Tibial artery (tissue), 4 donors: ENCODE results near the gene SLC35B1.

Experiments used
- DNase-seq, 2 donors: peaks; one replicate each; pipeline ENCODE4 v3.0.0-alpha.2; 2019
- H3K27ac ChIP-seq, 2 donors: fragments of 200-600 bp; sonication (generic) in 1 of 2; 1 replicate in 1 of 2; 2 replicates in 1 of 2; pipeline ENCODE4 v1.5.1; 2018 to 2019; ENCODE audit warnings: mild to moderate bottlenecking in 1 of 2
- H3K27me3 ChIP-seq, 2 donors: fragments of 200-600 bp; sonication (generic) in 1 of 2; one replicate each; pipeline versions ENCODE4 v1.5.1 to v1.6.0; 2016 to 2019
- H3K36me3 ChIP-seq, 3 donors: fragments of 200-600 bp; sonication (generic) in 2 of 3; one replicate each; pipeline ENCODE4 v1.5.1; 2016 to 2019; ENCODE audit warnings: mild to moderate bottlenecking in 2 of 3
- H3K4me1 ChIP-seq, 4 donors: fragments of 200-600 bp; sonication (generic) in 2 of 4; 1 replicate in 3 of 4; 2 replicates in 1 of 4; pipeline ENCODE4 v1.5.1; 2016 to 2019
- H3K4me3 ChIP-seq, 2 donors: fragments of 200-600 bp; sonication (generic) in 1 of 2; 1 replicate in 1 of 2; 2 replicates in 1 of 2; pipeline ENCODE4 v1.5.1; 2018 to 2019; ENCODE audit warnings: mild to moderate bottlenecking in 2 of 2
- H3K9me3 ChIP-seq, 3 donors: fragments of 200-600 bp; sonication (generic) in 1 of 3; one replicate each; pipeline ENCODE4 v1.5.1; 2016 to 2019
- intact Hi-C: fragments of 100-400 bp; cut with DNase I; formaldehyde crosslinking; loops from one replicate; pipeline ENCODE4 v1.15.0; 2023; ENCODE audit warnings: low total_unique reads
- TF ChIP-seq, protein P1 (sequence below), 2 experiments: fragments of 200-600 bp in 1 of 2; fragments of 450-650 bp in 1 of 2; IDR thresholded peaks; one replicate each; pipeline ENCODE4 v1.5.1; 2017 to 2019; ENCODE audit warnings: antibody characterized with exemption in 2 of 2, mild to moderate bottlenecking in 1 of 2, moderate library complexity in 1 of 2

SLC35B1 gene

DNA sequence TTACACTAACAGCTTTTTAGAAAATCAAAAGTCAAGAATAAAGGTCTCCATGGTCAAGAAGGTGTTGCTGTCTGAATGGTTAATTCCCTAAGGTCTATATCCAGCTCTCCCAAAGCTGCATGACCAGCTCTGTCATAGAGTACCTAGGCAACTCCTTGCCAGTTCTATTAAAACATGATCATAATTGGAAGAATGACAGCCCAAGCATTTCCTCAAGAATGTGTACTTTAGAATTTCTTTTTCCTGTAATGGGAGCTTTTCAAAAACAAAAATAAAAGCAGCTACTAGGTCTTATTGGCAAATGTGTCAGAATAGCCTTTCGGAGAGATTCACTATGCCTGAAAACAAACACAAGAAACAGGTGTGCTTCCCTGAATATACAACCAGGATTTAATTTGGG lies 37.8 kb downstream of the SLC35B1 start:
- H3K4me1 ChIP-seq: peaks cover 0 to 79% (median 33%) of the 10 kb centered on the region in 4 donors
- no peak overlapping the region for H3K4me3 ChIP-seq
- H3K9me3 ChIP-seq: no peaks in the 10 kb centered on the region
- intact Hi-C loops: loop anchor here (10.0 kb wide), 1 partner anchor 55 kb away; no protein-coding TSS in a partner anchor
- TF ChIP-seq, protein P1, sequence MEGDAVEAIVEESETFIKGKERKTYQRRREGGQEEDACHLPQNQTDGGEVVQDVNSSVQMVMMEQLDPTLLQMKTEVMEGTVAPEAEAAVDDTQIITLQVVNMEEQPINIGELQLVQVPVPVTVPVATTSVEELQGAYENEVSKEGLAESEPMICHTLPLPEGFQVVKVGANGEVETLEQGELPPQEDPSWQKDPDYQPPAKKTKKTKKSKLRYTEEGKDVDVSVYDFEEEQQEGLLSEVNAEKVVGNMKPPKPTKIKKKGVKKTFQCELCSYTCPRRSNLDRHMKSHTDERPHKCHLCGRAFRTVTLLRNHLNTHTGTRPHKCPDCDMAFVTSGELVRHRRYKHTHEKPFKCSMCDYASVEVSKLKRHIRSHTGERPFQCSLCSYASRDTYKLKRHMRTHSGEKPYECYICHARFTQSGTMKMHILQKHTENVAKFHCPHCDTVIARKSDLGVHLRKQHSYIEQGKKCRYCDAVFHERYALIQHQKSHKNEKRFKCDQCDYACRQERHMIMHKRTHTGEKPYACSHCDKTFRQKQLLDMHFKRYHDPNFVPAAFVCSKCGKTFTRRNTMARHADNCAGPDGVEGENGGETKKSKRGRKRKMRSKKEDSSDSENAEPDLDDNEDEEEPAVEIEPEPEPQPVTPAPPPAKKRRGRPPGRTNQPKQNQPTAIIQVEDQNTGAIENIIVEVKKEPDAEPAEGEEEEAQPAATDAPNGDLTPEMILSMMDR (IDR thresholded peaks at IDR 0.05): no peak
- DNase-seq: no peak
- peak overlapping the region; percentile 51 to 57 for H3K27ac ChIP-seq
- H3K36me3 ChIP-seq: peaks cover 0 to 5% (median 0%) of the 10 kb centered on the region in 3 donors
- H3K27me3 ChIP-seq: no peaks in the 10 kb centered on the region

DNA sequence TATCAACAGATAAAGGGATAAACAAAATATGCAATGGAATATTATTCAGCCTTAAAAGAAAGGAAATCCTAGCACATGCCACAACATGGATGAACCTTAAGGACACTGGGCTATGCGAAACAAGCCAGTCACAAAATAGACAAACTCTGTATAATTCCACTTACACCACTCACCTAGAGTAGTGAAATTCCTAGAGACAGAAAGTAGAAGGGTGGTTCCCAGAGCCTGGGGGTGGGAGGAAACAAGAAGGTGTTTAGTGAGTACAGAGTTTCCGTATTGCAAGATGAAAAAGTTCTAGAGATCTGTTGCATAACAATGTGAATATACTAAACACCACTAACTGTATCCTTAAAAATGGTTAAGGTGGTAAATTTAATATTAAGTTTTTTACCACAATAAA lies 39.9 kb downstream of the SLC35B1 start:
- Histone ChIP-seq H3K9me3 (no peaks in the 10 kb centered on the region), H3K36me3 (peaks cover 0 to 7% (median 0%) of the 10 kb centered on the region in 3 donors), H3K4me3 (no peak overlapping the region), H3K4me1 (peaks cover 0 to 75% (median 23%) of the 10 kb centered on the region in 4 donors), H3K27ac (peak overlapping the region in 1 of 2 donors; percentile 46), H3K27me3 (no peaks in the 10 kb centered on the region)
- DNase-seq: no peak
- TF ChIP-seq, protein P1 (IDR thresholded peaks at IDR 0.05): no peak
- intact Hi-C loops: no loop called here

DNA sequence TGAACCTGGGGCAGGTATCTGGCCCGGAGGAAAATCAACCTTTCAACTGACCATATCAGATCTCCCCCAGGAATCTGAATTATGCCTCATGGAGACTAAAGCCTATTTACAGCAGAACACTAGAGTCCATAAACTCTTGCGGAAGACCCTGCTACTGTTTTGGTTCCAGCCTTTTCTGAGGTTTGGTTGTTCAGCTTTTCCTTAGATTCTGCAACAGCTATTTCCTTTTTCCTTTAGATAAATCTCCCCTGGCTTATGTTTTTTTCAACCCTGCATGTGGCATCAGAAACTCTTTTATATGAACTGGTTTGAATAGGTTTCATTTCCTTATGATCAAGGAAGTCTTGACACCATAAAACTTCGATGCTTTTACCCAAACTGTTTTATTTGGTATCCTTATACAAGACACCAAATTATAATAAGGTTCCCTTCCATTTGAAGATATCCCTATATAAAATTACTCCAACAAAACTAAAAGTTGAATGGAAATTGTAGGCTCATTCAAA lies 43.0 kb downstream of the SLC35B1 start:
- intact Hi-C loops: no loop called here
- Histone ChIP-seq H3K4me1 (peaks cover 0 to 63% (median 6%) of the 10 kb centered on the region in 4 donors), H3K27ac (no peak overlapping the region), H3K4me3 (no peak overlapping the region), H3K9me3 (no peaks in the 10 kb centered on the region), H3K36me3 (peaks cover 0 to 10% (median 0%) of the 10 kb centered on the region in 3 donors), H3K27me3 (no peaks in the 10 kb centered on the region)
- DNase-seq: no peak
- TF ChIP-seq, protein P1 (IDR thresholded peaks at IDR 0.05): no peak

DNA sequence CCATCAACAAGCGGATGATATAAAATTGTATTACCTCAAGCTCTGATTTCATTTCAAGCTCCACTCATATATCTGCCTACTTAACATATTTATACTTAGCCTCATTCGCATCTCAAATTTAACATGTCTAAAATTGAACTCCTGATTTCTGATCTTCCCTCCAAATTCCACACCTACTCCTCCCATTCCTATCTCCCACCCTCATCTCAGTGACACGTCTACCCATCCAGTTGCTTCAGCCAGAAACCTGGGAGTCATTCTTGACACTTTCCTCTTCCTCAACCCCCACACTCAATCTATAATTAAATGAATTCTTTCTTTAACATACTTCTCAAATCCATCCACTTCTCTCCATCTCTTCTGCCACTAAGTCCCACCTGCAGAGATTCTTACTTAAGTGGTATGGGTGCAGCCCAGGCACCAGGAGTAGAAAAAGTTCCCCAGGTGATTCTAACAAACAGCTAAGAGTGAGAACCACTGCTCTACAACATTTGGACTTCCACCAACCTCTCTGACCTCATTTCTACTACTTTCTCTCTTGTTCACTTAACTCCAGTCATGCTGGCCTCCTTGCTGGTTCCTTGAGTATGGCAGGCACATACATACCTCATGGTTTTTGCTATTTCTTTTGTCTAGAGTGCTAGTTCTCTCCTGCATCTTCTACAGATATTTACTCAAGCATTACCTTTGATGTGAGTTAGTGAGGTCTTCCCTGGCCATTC lies 47.9 kb downstream of the SLC35B1 start:
- Histone ChIP-seq H3K27me3 (no peaks in the 10 kb centered on the region), H3K4me1 (peaks cover 0 to 83% (median 11%) of the 10 kb centered on the region in 4 donors), H3K36me3 (peaks cover 0 to 10% (median 0%) of the 10 kb centered on the region in 3 donors), H3K9me3 (no peaks in the 10 kb centered on the region), H3K4me3 (no peak overlapping the region), H3K27ac (no peak overlapping the region)
- intact Hi-C loops: no loop called here
- TF ChIP-seq, protein P1 (IDR thresholded peaks at IDR 0.05): no peak
- DNase-seq: no peak

DNA sequence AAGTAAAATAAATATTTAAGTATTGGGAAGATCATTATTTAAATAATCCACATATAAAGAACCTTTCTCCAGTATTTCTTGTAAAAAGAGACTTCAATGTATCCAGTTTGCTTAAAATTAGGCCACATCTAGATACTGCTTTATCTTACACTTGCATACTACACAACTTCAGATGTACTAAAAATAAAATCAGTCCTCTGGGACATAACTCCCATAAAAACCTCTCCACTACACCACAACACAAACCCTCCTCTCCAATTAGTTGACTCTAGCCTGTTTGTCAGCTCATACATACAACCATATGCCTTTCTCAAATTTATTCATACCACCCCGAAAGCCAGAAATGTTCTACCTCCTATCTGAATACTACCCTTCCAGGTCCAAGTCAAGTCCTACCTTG lies 51.5 kb downstream of the SLC35B1 start:
- no peak for DNase-seq
- intact Hi-C loops: no loop called here
- Histone ChIP-seq H3K27ac (peak overlapping the region; percentile 21 to 86), H3K36me3 (no peaks in the 10 kb centered on the region), H3K4me1 (peaks cover 0 to 88% (median 31%) of the 10 kb centered on the region in 4 donors), H3K4me3 (no peak overlapping the region), H3K9me3 (no peaks in the 10 kb centered on the region), H3K27me3 (no peaks in the 10 kb centered on the region)
- TF ChIP-seq, protein P1 (IDR thresholded peaks at IDR 0.05): no peak
